ENCODE measurements around the gene NOTCH2.
"Not testable (repeated sequence)": the region's sequence is repeated elsewhere in the genome, so short reads cannot be mapped to it uniquely, and the experiment has no call there.

Gene NOTCH2

GRCh38 chr1:120109180-120109579, 39.7 kb upstream of the NOTCH2 start:
- not testable (repeated sequence) for H2AFZ ChIP-seq (ENCODE audit: insufficient read depth, low read length, poor library complexity); H3K4ac ChIP-seq (ENCODE audit: low read depth, low read length); H3K14ac ChIP-seq (ENCODE audit: low read length); H4K91ac ChIP-seq (ENCODE audit: low read depth, low read length); H3K9ac ChIP-seq (ENCODE audit: low read length); H3K27ac ChIP-seq (ENCODE audit: low read depth, low read length); H3K4me3 ChIP-seq (ENCODE audit: low read depth, low read length); H3K36me3 ChIP-seq (ENCODE audit: control insufficient read depth in 1 of 2, insufficient read depth in 2 of 2, low read length in 2 of 2); H4K8ac ChIP-seq (ENCODE audit: low read depth, low read length); H3K4me2 ChIP-seq (ENCODE audit: low read length); H3K18ac ChIP-seq (ENCODE audit: low read length); DNase-seq; H4K12ac ChIP-seq (ENCODE audit: low read depth, low read length); H3K79me1 ChIP-seq (ENCODE audit: low read length); H3K4me1 ChIP-seq (ENCODE audit: control insufficient read depth in 1 of 2, insufficient read depth in 2 of 2, low read length in 2 of 2); H2BK5ac ChIP-seq (ENCODE audit: low read depth, low read length, poor library complexity); H3K23ac ChIP-seq (ENCODE audit: low read length); H3K79me2 ChIP-seq (ENCODE audit: control insufficient read depth, insufficient read depth, low read length, poor library complexity); H2AK5ac ChIP-seq (ENCODE audit: low read length); H2BK12ac ChIP-seq (ENCODE audit: low read length); H2BK120ac ChIP-seq (ENCODE audit: insufficient read depth, low read length, poor library complexity); H3K27me3 ChIP-seq (ENCODE audit: insufficient read depth, low read length); H3K9me3 ChIP-seq (ENCODE audit: insufficient read depth, low read depth, low read length)
- WGBS (ENCODE audit: extremely low coverage, insufficient coverage, insufficient read length) = no CpG with 5 or more reads among the region's 10 CpGs

DNA sequence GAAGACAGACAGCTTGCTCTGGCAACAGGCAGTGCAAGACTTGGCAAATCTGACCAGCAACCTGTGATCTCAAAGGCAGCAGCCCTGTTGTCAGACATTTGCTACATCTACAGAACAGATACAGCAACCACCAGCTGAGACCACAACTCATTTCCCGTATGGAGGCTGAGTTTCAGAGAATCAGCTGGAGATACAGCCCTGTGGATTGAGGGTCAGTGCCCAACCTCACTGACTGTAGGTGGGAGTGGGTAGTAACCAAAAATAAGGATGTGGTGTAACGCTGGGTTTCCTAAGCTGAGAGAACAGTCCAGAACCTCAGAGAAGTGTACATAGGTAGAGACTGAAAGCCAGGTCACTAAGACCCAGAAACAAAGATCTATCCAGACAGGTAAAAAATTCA, 35.8 kb upstream of the NOTCH2 start:
- H3K4me2 ChIP-seq (ENCODE audit: low read length); H3K4me3 ChIP-seq (ENCODE audit: low read depth, low read length); H3K79me2 ChIP-seq (ENCODE audit: control insufficient read depth, insufficient read depth, low read length, poor library complexity); H3K9ac ChIP-seq (ENCODE audit: low read length); H3K27me3 ChIP-seq (ENCODE audit: insufficient read depth, low read length); H3K36me3 ChIP-seq (ENCODE audit: control insufficient read depth in 1 of 2, insufficient read depth in 2 of 2, low read length in 2 of 2); H3K27ac ChIP-seq (ENCODE audit: low read depth, low read length); H3K18ac ChIP-seq (ENCODE audit: low read length); H2BK5ac ChIP-seq (ENCODE audit: low read depth, low read length, poor library complexity); H3K9me3 ChIP-seq (ENCODE audit: insufficient read depth, low read depth, low read length); H3K4ac ChIP-seq (ENCODE audit: low read depth, low read length); H2BK12ac ChIP-seq (ENCODE audit: low read length); H3K14ac ChIP-seq (ENCODE audit: low read length); H4K8ac ChIP-seq (ENCODE audit: low read depth, low read length); H2AK5ac ChIP-seq (ENCODE audit: low read length); H3K23ac ChIP-seq (ENCODE audit: low read length); H4K12ac ChIP-seq (ENCODE audit: low read depth, low read length); H4K91ac ChIP-seq (ENCODE audit: low read depth, low read length); DNase-seq; H2AFZ ChIP-seq (ENCODE audit: insufficient read depth, low read length, poor library complexity); H2BK120ac ChIP-seq (ENCODE audit: insufficient read depth, low read length, poor library complexity); H3K79me1 ChIP-seq (ENCODE audit: low read length); H3K4me1 ChIP-seq (ENCODE audit: control insufficient read depth in 1 of 2, insufficient read depth in 2 of 2, low read length in 2 of 2): not testable (repeated sequence)
- no CpG with 5 or more reads among the region's 2 CpGs for WGBS (ENCODE audit: extremely low coverage, insufficient coverage, insufficient read length)

GRCh38 chr1:120103768-120104167, 34.3 kb upstream of the NOTCH2 start:
- not testable (repeated sequence) for H2BK12ac ChIP-seq (ENCODE audit: low read length); H3K9me3 ChIP-seq (ENCODE audit: insufficient read depth, low read depth, low read length); H4K12ac ChIP-seq (ENCODE audit: low read depth, low read length); H4K8ac ChIP-seq (ENCODE audit: low read depth, low read length); H3K9ac ChIP-seq (ENCODE audit: low read length); H3K79me2 ChIP-seq (ENCODE audit: control insufficient read depth, insufficient read depth, low read length, poor library complexity); H3K4me1 ChIP-seq (ENCODE audit: control insufficient read depth in 1 of 2, insufficient read depth in 2 of 2, low read length in 2 of 2); H3K27ac ChIP-seq (ENCODE audit: low read depth, low read length); H4K91ac ChIP-seq (ENCODE audit: low read depth, low read length); H3K4ac ChIP-seq (ENCODE audit: low read depth, low read length); H3K14ac ChIP-seq (ENCODE audit: low read length); H3K27me3 ChIP-seq (ENCODE audit: insufficient read depth, low read length); H2BK120ac ChIP-seq (ENCODE audit: insufficient read depth, low read length, poor library complexity); H3K4me3 ChIP-seq (ENCODE audit: low read depth, low read length); H3K18ac ChIP-seq (ENCODE audit: low read length); H3K36me3 ChIP-seq (ENCODE audit: control insufficient read depth in 1 of 2, insufficient read depth in 2 of 2, low read length in 2 of 2); H3K79me1 ChIP-seq (ENCODE audit: low read length); H2AK5ac ChIP-seq (ENCODE audit: low read length); DNase-seq; H3K4me2 ChIP-seq (ENCODE audit: low read length); H3K23ac ChIP-seq (ENCODE audit: low read length); H2BK5ac ChIP-seq (ENCODE audit: low read depth, low read length, poor library complexity); H2AFZ ChIP-seq (ENCODE audit: insufficient read depth, low read length, poor library complexity)
- WGBS (ENCODE audit: extremely low coverage, insufficient coverage, insufficient read length) = no CpG with 5 or more reads among the region's 3 CpGs

DNA sequence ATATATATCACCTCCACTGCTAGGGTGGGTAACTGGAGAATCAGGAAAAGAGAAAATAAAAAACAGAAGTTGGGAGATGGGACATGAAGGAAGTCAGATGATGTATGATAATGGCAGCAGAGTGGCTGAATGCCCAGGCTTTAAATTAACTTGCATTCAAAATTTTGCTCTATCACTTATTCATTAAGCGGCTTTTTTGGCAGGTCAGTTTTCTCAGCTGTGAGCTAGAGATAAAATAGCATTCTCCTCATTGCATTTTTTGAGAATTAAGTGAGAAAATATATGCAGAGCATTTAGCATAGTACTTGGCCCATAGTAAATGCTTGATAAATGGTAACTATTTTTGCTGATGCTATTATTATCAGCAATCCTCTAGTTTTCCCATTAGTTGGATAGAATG, 32.1 kb upstream of the NOTCH2 start:
- not testable (repeated sequence) for H3K27ac ChIP-seq (ENCODE audit: low read depth, low read length); H3K79me1 ChIP-seq (ENCODE audit: low read length); H4K12ac ChIP-seq (ENCODE audit: low read depth, low read length); H3K4me2 ChIP-seq (ENCODE audit: low read length); H2BK120ac ChIP-seq (ENCODE audit: insufficient read depth, low read length, poor library complexity); H3K18ac ChIP-seq (ENCODE audit: low read length); H3K4me3 ChIP-seq (ENCODE audit: low read depth, low read length); H2AFZ ChIP-seq (ENCODE audit: insufficient read depth, low read length, poor library complexity); H3K4me1 ChIP-seq (ENCODE audit: control insufficient read depth in 1 of 2, insufficient read depth in 2 of 2, low read length in 2 of 2); H3K27me3 ChIP-seq (ENCODE audit: insufficient read depth, low read length); H3K79me2 ChIP-seq (ENCODE audit: control insufficient read depth, insufficient read depth, low read length, poor library complexity); H3K4ac ChIP-seq (ENCODE audit: low read depth, low read length); H3K14ac ChIP-seq (ENCODE audit: low read length); H2AK5ac ChIP-seq (ENCODE audit: low read length); H4K8ac ChIP-seq (ENCODE audit: low read depth, low read length); H3K36me3 ChIP-seq (ENCODE audit: control insufficient read depth in 1 of 2, insufficient read depth in 2 of 2, low read length in 2 of 2); H2BK5ac ChIP-seq (ENCODE audit: low read depth, low read length, poor library complexity); H4K91ac ChIP-seq (ENCODE audit: low read depth, low read length); H3K9me3 ChIP-seq (ENCODE audit: insufficient read depth, low read depth, low read length); H2BK12ac ChIP-seq (ENCODE audit: low read length); DNase-seq; H3K9ac ChIP-seq (ENCODE audit: low read length); H3K23ac ChIP-seq (ENCODE audit: low read length)
- WGBS (ENCODE audit: extremely low coverage, insufficient coverage, insufficient read length) = no CpG with 5 or more reads among the region's 1 CpG

All from trophoblast cell (in vitro differentiated cells and primary cell).